GM19452 (cell line): ENCODE measurements around the gene MS4A2.
"Not testable (repeated sequence)": the region's sequence is repeated elsewhere in the genome, so short reads cannot be mapped to it uniquely, and the experiment has no call there.

Experiments
- ATAC-seq: cut with Tn5 transposase; IDR thresholded peaks from one replicate; pipeline ENCODE4 v1.9.1; 2021; ENCODE audit not compliant: unreplicated experiment

The MS4A2 gene

DNA sequence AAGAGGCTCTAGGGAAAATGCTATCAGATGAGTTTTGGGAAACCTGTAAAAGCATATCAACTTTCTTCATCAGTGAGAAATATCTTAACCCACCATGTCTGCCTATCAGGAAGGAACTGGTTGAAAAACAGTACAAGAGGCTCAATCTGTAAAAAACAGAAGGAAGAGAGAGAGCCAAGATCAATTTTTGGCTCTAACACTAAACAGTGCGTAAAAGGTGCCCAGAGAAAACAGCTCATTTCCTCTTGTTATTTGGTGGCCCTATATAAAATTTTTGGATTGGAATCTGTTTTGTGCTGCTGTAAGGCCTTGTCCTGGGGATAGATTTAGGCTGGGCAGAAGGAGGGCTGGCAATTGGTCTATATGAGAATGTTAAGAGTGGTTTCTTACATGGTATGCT, 12.1 kb downstream of the MS4A2 start:
- ATAC-seq = no peak

DNA sequence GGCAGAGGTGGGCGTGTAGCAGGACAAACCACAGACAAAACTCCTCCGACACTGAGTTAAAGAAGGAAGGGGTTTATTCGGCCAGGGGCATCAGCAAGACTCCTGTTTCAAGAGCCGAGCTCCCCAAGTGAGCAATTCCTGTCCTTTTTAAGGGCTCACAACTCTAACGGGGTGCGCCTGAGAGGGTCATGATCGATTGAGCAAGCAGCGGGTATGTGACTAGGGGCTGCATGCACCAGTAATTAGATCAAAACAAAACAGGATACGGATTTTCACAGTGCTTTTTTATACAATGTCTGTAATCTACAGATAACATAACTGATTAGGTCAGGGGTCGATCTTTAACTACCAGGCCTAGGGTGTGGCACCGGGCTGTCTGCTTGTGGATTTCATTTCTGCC, 12.9 kb downstream of the MS4A2 start:
- ATAC-seq = not testable (repeated sequence)

DNA sequence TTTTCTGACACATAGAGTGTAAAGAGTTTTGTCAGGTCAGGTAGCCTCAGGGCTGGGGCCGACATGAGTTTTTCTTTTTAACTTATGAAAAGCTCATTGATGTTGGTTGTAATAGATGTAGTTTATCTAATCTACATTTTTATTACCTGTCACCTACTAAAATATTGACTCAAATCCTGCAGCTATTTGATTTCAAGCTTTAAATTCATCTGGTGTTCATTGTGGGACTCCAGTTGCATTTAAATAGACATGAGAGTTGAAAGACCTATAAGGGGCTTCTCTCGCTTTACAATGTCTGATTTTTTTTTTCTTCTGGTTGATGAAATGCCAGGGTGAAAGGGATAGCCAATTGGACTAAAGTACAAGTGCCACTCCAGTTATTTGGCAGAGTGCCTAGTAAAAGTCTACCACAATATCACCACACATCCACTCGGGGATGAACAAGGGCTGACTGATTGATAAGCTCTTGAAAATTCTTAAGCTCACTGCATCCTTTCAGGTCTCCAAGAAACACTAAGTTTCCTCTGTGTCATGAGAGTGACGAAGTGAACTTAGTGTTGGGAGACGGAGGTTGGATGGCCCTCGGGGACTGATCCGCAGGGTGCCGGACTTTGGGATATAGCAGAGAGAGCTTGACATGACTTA, 16.1 kb downstream of the MS4A2 start:
- ATAC-seq = not testable (repeated sequence)

DNA sequence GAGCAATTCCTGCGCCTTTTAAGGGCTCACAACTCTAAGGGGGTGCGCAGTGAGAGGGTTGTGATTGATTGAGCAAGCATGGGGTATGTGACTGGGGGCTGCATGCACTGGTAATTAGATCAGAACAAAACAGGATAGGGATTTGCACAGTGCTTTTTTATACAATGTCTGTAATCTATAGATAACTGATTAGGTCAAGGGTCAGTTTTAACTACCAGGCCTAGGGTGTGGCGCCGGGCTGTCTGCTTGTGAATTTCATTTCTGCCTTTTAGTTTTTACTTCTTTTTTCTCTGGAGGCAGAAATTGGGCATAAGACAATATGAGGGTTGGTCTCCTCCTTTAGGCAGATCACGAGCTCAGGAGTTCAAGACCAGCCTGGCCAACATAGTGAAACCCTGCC, 20.2 kb downstream of the MS4A2 start:
- not testable (repeated sequence) for ATAC-seq

DNA sequence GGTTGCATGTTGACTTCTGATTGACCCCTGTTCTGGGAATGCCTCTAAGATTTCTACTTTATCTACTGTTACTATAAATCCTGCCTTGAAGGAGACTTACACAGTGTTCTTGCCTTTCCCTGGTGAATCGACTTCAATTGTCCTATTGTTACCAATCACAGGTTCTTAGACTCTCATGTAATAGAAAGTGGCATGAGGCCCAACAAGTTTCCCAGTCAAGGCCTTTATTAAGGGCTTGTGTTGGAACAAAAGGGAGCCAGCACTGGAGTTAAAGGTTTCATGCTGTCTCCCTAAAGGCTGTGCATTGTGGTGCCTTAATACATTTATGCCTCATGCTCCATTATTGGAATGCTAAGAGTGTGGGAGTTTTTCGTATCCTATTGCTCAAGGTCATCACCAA, 23.3 kb downstream of the MS4A2 start:
- no peak for ATAC-seq

DNA sequence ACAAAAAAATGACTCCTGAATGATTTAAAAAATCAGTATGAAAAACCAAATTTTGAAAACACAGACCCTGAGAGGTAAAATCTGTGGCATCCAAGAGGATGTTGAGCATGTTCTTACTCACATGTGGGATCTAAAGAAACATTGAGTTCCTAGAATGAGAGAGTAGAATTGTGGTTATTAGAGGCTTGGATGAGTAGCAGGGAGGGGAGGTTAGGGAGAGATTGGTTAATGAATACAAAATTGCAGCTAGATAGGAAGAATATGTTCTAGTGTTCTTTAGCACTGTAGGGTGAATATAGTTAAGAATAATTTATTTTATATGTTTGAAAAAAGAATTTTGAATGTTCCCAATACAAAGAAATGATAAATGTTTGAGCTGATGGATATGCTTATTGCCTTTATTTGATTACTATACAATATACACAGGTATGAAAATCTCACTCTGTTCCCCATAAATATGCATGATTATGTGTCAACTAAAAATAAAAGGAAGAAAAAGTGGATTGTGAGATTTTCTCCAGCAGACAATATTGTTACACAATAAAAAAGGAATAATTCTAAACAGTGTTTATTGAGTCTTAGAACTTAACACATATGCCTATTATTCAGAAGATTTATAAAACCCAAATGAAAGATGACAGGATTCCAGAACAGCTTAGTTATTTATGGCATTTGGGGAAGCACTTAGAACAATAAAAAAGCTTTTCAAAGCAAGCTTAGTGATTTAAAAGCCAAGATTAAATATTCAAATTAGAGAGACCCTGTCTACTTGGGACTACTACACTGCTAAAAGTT, 28.7 kb downstream of the MS4A2 start:
- ATAC-seq = no peak

DNA sequence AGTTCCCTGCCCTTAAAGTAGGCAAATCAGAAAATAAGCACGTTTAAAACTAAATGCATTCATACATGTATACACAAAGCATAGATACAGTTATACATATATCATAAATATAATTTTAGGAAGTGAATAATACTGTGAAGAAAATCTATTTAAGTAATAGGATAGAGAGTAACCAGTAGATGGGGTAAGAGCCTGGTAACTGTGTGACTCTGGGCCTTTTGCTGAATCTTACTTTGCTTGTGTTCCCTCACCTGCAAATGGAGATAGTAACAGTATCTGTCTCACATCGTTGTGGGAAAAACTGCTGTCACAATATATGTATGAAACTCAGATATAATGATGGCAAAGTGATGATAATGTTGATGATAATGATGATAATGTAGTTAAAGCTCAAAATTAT, 29.9 kb downstream of the MS4A2 start:
- ATAC-seq = no peak

DNA sequence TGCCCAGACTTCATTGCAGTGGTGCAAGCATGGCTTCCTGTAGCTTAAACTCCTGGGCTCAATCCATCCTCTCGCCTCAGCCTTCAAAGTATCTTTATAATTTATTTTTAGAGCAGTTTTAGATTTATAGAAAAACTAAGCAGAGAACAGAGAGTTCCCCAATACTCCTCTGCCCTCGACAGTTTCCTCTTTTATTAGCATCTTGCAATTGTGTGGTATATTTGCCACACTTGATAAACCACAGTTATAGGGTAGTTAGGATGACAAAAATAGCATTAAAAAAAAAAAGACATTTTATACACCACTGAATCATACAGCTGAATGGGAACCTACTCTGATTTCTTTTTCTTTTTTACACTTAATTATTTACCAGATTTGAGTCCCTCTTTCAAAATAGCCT, 31.2 kb downstream of the MS4A2 start:
- no peak for ATAC-seq

DNA sequence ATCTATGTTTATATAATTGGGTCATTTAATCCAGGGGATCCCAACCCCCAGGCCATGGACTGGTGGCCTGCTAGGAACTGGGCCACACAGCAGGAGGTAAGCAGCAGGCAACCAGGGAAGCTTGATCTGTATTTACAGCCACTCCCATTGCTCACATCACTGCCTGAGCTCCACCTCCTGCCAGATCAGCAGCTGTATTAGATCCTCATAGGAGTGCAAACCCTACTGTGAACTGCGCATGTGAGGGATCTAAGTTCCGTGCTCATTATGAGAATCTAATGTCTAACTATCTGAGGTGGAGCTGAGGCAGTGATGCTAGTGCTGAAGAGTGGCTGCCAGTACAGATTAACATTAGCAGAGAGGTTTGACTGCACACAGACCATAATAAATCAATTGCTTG, 32.8 kb downstream of the MS4A2 start:
- no peak for ATAC-seq

DNA sequence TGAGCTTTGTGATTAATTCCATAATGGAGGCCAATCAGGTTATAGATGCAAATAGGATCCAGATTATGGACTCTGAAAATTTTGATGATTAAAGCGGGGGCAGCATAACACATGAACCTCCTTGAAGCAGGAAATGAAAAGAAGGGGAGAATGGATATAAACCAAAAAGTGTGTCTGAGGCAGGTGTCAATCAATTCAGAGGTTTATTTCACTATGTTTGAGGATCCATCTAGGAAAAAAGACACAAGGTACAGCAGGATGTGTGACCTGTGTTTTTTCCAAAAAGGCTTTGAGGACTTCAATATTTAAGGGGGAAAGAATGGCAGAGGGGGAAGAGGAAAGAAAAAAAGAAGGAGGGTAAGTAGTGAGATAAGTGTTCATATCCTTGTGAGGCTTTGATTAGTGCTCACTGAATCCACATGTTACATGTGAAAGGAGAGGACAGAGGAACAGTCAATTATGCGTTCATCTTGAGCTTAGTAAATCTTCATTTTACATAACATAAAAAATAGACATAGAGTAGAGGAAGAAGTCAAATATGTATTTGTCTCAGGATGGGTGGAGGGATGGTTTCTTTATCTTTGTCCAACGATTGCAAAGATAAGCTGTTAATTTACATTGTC, 34.1 kb downstream of the MS4A2 start:
- no peak for ATAC-seq

DNA sequence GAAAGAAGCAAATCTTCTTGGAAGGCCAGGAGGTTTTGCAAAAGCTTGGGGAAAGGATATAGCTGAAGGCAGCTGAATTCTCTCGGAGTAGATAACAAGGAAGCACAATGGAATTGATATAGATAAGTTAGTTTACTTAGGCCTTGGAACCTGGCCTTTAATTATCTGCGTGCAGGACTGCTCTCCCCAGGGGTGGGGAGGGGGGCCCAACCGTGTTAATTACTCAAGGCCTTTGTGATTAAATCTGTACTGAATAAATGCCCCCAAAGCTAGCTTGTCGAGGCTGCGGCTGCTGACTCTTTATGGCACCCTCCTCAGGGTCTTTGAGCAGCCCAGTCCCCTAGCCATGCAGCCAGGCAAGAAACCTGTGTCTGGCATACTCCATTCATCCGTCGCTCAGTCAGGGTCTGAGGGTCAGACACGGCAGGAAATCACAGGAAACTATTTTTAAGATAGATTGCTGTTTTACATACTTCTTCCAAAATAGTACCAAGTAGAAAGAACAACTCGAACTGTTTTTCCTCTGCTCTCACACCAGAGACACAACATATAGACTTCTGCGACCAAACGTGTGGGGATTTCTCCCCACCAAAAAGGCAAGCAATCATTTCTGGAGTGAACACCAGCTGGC, 36.5 kb downstream of the MS4A2 start:
- no peak for ATAC-seq

DNA sequence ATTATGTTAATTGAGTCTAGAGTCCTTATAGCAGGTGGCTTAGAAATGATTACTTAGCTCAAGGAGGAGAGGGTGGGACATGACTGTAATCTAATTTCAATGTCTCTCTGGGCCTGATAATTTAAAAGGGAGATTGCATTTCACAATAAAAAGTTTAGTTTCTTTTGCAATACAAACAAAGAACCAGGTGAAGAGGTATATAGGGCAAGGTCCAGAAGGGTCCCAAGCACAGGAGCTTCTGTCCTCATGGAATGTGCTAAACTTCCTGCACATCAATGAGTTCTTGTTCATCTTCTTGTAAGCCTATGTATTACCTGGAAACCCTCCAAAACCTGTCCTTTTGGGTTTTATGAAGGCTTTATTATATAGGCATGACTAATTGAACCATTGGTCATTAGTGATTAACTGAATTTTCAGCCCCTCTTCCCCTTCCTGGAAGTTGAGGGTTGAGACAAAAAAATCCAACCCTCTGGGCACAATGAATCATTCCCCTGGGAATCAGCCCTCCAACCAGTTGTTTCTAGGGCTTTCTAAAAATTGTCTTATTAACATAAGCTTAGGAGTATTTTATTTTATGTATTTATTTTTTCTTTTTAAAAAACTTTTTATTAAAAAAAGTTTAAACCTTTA, 37.6 kb downstream of the MS4A2 start:
- ATAC-seq = no peak

DNA sequence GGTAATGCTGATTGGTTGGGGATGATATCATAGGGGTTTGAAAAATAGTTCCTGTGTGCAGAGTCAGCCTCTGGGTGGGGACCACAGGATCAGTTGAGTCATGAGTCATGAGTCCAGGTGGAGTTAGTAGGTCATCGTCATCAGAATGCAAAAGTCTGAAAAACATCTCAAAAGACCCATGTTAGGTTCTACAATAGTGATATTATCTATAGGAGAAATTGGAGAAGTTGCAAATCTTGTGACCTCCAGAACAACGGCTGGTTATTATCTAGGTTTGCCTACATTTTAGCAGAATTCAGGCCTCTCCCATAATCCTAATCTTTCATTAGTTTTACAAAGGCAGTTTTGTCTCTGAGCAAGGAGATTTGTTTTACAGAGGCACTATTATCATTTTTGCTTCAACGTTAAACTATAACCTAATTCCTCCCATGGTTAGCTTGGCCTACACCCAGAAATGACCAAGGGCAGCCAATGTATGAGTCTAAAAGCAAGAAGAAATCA, 38.9 kb downstream of the MS4A2 start:
- ATAC-seq = no peak

DNA sequence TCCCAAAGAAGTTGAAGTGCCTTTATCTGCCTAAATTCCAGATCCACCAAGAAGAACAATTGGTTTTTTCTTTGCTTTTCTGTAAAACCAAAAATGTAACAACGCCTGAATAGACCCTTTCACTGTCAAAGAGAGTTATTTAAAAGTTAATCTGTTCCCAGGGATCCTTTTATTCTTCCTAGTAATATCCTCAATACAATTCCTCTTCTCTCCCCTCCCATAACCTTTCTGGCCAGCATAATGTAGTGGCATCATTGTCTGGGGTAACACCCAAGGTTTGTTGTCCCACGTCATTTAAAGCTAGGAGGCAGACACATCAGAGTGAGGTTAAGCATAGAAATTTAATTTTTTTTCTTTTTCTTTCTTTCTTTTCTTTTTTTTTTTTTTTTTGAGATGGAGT, 39.9 kb downstream of the MS4A2 start:
- no peak for ATAC-seq

DNA sequence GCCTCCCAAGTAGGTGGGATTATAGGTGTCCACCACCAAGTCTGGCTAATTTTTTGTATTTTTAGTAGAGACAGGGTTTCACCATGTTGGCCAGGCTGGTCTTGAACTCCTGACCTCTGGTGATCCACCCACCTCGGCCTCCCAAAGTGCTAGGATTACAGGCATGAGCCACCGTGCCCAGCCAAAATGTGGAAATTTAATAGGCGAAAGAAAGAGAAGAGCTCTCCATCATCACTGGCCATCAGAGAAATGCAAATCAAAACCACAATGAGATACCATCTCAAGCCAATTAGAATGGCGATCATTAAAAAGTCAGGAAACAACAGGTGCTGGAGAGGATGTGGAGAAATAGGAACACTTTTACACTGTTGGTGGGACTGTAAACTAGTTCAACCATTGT, 40.4 kb downstream of the MS4A2 start:
- ATAC-seq = not testable (repeated sequence)

DNA sequence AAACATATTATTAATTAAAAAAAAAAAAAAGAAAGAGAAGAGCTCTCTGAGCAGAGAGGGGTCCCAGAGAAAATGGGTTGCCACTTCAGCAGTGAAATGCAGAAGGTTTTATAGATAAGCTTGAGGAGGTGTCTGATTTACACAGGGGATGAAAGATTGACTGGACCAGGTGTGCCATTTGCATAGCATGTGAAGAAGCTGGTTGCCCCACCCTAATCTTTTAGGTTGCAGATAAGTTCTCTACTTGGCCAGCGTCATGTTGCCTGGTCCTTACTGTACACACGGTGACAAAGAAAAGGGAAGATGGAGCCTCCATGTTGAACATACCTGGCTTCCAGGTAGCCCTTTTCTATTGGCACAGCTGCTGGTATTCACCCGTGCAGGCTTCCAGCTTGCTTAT, 41.4 kb downstream of the MS4A2 start:
- ATAC-seq = no peak

DNA sequence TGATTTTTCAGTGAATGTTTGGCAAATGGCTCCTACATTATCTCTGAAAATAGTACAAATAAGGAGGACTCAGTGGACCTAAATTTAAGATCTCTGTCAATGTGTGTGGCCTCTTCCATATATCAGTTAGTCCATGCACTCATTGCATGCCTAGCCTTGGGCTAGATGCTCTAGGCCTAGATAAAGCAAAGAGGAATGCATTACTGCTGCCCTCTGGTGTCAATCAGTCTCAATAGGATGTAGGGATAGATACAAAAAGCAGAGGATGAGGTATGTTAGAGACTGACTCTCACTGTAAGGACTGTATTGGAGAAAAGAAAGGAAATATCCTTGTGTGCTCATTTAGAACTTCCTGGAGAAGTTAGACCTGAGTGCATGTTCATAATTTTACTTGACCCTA, 42.0 kb downstream of the MS4A2 start:
- ATAC-seq = no peak

DNA sequence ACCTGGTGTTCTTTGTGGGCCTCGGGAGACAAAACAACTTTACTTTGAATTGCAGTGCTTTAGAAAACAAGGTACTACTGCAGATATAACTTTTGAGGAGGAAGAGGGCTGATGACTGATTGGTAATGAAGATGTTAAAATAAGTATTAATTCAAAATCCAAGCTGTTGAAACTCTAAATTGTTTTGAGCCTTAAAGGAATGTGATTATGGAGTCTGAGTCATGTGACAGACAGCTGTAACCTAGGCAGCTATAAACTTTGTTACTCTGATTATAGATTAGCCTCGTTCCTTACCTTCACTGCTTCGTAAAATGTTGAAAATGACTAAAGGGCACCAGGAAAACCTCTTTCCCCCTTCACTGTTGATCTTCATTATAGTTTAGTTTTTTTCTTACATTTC, 43.4 kb downstream of the MS4A2 start:
- ATAC-seq = no peak

DNA sequence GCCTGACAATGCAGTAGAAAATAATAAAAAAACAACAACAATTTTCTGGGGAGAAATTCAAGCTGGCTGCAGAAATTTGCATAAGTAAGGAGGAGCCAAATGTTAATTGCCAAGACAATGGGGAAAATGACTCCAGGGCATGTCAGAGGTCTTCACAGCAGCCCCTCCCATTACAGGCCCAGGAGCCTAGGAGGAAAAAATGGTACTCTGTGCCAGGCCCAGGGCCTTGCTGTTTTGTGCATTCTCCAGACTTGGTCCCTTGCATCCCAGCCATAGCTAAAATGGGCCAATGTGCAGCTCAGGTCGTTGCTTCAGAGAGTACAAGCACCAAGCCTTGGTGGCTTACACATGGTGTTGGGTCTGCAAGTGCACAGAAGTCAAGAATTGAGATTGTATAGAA, 45.5 kb downstream of the MS4A2 start:
- no peak for ATAC-seq

DNA sequence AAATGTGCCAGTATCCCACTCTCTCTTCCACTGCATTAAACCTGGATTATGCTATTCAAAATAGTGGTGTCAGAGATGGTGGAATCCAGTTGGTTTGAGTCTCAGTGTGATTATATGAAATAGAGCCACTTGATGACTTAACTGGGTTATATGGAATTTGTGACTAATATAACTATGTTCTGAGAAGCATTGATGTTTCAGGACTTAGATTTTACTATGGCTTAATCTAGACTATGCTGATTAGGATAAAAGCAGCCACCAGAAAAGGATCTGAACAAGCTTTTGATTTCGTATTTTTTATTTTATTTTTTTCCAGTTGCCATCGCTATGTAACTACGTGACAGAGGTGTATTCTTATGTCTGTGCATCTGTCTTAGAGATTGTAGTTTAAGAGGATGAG, 55.3 kb downstream of the MS4A2 start:
- no peak for ATAC-seq

DNA sequence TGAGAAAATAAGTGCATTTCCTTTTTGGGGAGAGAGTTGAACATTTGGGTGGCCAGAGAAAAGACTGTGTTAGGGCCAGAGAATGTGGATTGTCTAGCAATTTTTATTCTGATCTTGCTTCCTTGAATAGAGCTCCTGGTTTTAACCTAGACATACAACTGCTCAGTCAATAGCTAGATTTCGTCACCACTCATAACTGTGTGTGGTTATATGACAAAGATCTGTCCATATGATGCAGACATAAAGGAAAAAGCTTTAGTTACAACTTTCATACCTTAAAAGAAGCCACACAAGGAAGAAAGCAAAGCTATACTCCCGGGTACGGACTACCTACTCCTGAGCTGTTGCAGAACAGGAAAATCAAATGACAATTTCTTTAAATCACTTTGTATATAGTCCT, 57.2 kb downstream of the MS4A2 start:
- ATAC-seq = no peak
